ENCODE data around the gene FAM229B.
"Not testable (repeated sequence)": the region's sequence is repeated elsewhere in the genome, so short reads cannot be mapped to it uniquely, and the experiment has no call there.

FAM229B gene

DNA sequence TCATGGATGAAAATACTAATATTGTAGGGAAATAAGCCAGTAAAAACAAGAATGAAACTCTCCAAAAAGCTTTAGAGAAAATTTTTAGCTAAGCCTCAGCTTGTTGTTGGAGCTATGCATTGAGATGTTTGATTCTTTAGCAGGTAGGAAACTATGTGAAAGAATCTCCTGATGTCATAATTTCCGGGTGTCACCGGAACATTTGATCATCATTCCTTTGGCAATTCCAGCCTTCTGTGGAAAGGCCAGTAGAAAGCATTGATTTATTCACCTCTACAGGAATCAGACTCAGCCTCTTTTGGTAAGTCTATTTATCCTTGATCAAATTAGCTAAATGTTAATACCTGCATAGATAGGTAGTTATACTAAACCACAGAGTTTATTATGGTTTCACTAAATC lies 9.5 kb downstream of the FAM229B start:
- Histone ChIP-seq H3K9me2 (replicated peaks; ENCODE audit: insufficient read depth, low read length) (no peaks in the 10 kb centered on the region), H3K9ac (ENCODE audit: low read length) (no peak overlapping the region), H3K27ac (ENCODE audit: low read length) (no peak overlapping the region), H3K4me2 (ENCODE audit: low read depth, low read length) (no peak overlapping the region), H3K79me2 (ENCODE audit: low read length) (no peaks in the 10 kb centered on the region), H3K4me3 (ENCODE audit: low read length) (no peak overlapping the region), H3K9me3 (replicated peaks; ENCODE audit: insufficient read depth, low read length) (no peaks in the 10 kb centered on the region), H3K36me3 (replicated peaks; ENCODE audit: insufficient read depth, low read length) (no peaks in the 10 kb centered on the region), H3K4me1 (ENCODE audit: low read length) (no peaks in the 10 kb centered on the region), H3F3A (ENCODE audit: insufficient read depth, low read length) (no peaks in the 10 kb centered on the region), H4K20me1 (ENCODE audit: insufficient read depth, low read length) (no peaks in the 10 kb centered on the region), H3K27me3 (replicated peaks; ENCODE audit: insufficient read depth, low read length) (no peaks in the 10 kb centered on the region), H2AFZ (ENCODE audit: low read length) (no peak overlapping the region)
- TF ChIP-seq, protein P1, sequence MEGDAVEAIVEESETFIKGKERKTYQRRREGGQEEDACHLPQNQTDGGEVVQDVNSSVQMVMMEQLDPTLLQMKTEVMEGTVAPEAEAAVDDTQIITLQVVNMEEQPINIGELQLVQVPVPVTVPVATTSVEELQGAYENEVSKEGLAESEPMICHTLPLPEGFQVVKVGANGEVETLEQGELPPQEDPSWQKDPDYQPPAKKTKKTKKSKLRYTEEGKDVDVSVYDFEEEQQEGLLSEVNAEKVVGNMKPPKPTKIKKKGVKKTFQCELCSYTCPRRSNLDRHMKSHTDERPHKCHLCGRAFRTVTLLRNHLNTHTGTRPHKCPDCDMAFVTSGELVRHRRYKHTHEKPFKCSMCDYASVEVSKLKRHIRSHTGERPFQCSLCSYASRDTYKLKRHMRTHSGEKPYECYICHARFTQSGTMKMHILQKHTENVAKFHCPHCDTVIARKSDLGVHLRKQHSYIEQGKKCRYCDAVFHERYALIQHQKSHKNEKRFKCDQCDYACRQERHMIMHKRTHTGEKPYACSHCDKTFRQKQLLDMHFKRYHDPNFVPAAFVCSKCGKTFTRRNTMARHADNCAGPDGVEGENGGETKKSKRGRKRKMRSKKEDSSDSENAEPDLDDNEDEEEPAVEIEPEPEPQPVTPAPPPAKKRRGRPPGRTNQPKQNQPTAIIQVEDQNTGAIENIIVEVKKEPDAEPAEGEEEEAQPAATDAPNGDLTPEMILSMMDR (IDR thresholded peaks at IDR 0.05; ENCODE audit: low read length), result no peak
- no peak for TF ChIP-seq EZH2 (optimal IDR thresholded peaks at IDR 0.05; ENCODE audit: low read depth, low read length)
- no peak for TF ChIP-seq EZH2phosphoT487 (IDR thresholded peaks at IDR 0.05; ENCODE audit: low read length)
- no peak for DNase-seq

DNA sequence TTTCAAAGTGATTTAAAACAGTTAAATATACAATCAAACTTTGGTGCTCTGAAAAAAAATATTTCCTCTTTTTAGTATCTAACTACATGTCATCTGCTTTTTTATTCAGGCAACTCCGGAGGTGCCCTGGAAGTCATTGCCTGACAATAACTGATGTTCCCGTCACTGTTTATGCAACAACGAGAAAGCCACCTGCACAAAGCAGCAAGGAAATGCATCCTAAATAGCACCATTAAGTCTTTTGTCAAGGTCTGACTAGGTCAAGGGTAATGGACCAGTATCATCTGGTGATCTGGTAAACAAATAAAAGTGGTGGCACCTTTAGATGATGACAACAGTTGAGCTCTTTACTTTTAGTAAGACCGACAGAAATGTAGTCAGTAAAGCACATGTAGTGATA lies 13.2 kb downstream of the FAM229B start:
- Histone ChIP-seq H3K4me1 (ENCODE audit: low read length) (no peaks in the 10 kb centered on the region), H3K27me3 (replicated peaks; ENCODE audit: insufficient read depth, low read length) (no peaks in the 10 kb centered on the region), H3K9ac (ENCODE audit: low read length) (no peak overlapping the region), H4K20me1 (ENCODE audit: insufficient read depth, low read length) (no peaks in the 10 kb centered on the region), H2AFZ (ENCODE audit: low read length) (no peak overlapping the region), H3K4me3 (ENCODE audit: low read length) (no peak overlapping the region), H3K4me2 (ENCODE audit: low read depth, low read length) (no peak overlapping the region), H3K9me2 (replicated peaks; ENCODE audit: insufficient read depth, low read length) (no peaks in the 10 kb centered on the region), H3F3A (ENCODE audit: insufficient read depth, low read length) (no peaks in the 10 kb centered on the region), H3K9me3 (replicated peaks; ENCODE audit: insufficient read depth, low read length) (no peaks in the 10 kb centered on the region), H3K79me2 (ENCODE audit: low read length) (no peaks in the 10 kb centered on the region), H3K36me3 (replicated peaks; ENCODE audit: insufficient read depth, low read length) (no peaks in the 10 kb centered on the region), H3K27ac (ENCODE audit: low read length) (no peak overlapping the region)
- TF ChIP-seq EZH2phosphoT487 (IDR thresholded peaks at IDR 0.05; ENCODE audit: low read length) (no peak), EZH2 (optimal IDR thresholded peaks at IDR 0.05; ENCODE audit: low read depth, low read length) (no peak)
- TF ChIP-seq, protein P1 (IDR thresholded peaks at IDR 0.05; ENCODE audit: low read length), result no peak
- DNase-seq, result no peak

DNA sequence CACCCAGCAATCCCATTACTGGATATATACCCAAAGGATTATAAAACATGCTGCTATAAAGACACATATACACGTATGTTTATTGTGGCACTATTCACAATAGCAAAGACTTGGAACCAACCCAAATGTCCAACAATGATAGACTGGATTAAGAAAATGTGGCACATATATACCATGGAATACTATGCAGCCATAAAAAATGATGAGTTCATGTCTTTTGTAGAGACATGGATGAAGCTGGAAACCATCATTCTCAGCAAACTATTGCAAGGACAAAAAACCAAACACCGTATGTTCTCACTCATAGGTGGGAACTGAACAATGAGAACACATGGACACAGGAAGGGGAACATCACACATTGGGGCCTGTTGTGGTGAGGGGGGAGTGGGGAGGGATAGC lies 18.6 kb downstream of the FAM229B start:
- H2AFZ ChIP-seq (ENCODE audit: low read length); H3F3A ChIP-seq (ENCODE audit: insufficient read depth, low read length); H3K9me2 ChIP-seq (replicated peaks; ENCODE audit: insufficient read depth, low read length); H3K36me3 ChIP-seq (replicated peaks; ENCODE audit: insufficient read depth, low read length); H3K4me1 ChIP-seq (ENCODE audit: low read length); H4K20me1 ChIP-seq (ENCODE audit: insufficient read depth, low read length); H3K27ac ChIP-seq (ENCODE audit: low read length); H3K27me3 ChIP-seq (replicated peaks; ENCODE audit: insufficient read depth, low read length); H3K9ac ChIP-seq (ENCODE audit: low read length); H3K4me2 ChIP-seq (ENCODE audit: low read depth, low read length); H3K79me2 ChIP-seq (ENCODE audit: low read length); DNase-seq; H3K9me3 ChIP-seq (replicated peaks; ENCODE audit: insufficient read depth, low read length); H3K4me3 ChIP-seq (ENCODE audit: low read length): not testable (repeated sequence)

DNA sequence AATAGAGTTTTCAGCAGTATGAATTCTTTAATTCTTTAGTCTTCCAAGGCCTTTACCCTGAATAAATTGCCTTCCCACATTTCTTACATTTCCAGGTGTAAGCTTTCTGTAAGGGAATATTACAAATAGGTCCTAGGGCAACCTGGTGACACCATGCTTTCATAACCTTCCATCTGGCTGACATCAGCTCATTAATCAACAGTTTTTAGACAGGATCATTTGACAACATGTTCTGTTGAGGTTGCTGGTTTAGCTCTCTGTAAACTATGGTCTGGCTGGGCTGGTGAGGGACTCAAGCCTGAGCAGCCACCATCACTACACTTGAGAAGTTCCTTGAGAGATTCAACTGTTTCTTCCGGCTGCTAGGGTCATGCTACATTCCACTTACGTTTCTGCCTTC lies 19.2 kb downstream of the FAM229B start:
- Histone ChIP-seq H3F3A (ENCODE audit: insufficient read depth, low read length) (no peaks in the 10 kb centered on the region), H3K4me1 (ENCODE audit: low read length) (no peaks in the 10 kb centered on the region), H3K36me3 (replicated peaks; ENCODE audit: insufficient read depth, low read length) (no peaks in the 10 kb centered on the region), H3K27ac (ENCODE audit: low read length) (no peak overlapping the region), H3K27me3 (replicated peaks; ENCODE audit: insufficient read depth, low read length) (no peaks in the 10 kb centered on the region), H3K4me3 (ENCODE audit: low read length) (no peak overlapping the region), H3K9me2 (replicated peaks; ENCODE audit: insufficient read depth, low read length) (no peaks in the 10 kb centered on the region), H3K79me2 (ENCODE audit: low read length) (no peaks in the 10 kb centered on the region), H2AFZ (ENCODE audit: low read length) (no peak overlapping the region), H4K20me1 (ENCODE audit: insufficient read depth, low read length) (no peaks in the 10 kb centered on the region), H3K9ac (ENCODE audit: low read length) (no peak overlapping the region), H3K9me3 (replicated peaks; ENCODE audit: insufficient read depth, low read length) (no peaks in the 10 kb centered on the region), H3K4me2 (ENCODE audit: low read depth, low read length) (no peak overlapping the region)
- TF ChIP-seq, protein P1 (IDR thresholded peaks at IDR 0.05; ENCODE audit: low read length), result no peak
- TF ChIP-seq EZH2 (optimal IDR thresholded peaks at IDR 0.05; ENCODE audit: low read depth, low read length), result no peak
- DNase-seq, result no peak
